ENCODE measurements around the gene HSPA4.
"Not testable (repeated sequence)": the region's sequence is repeated elsewhere in the genome, so short reads cannot be mapped to it uniquely, and the experiment has no call there.

Gene HSPA4

DNA sequence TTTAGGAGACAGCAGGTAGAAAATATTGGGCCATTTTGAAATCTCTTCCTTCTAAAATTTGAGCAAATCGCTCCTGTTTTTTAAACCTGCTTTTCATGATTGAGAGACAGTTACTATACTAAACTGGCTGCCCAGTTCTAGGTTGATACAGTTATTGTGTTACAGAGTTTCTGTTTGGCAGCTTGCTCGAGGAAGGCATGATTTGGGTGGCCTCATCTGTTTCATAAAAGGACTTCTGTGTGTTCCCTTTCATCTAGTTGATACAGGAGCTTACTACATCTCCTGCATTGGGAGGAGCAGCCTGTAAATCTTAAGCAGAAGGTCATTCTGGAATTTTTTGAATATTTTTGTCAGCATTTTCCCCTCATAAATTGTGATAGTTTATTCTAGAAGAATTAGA lies 14.2 kb downstream of the HSPA4 start:
- H3K9me3 ChIP-seq (ENCODE audit: control insufficient read depth, low read length) = no peaks in the 10 kb centered on the region
- peaks cover 66% of the 10 kb centered on the region for H3K36me3 ChIP-seq (ENCODE audit: control insufficient read depth, insufficient read depth, low read length)
- H3K27ac ChIP-seq (ENCODE audit: low read depth, low read length, severe bottlenecking) = no peak overlapping the region
- H3K4me3 ChIP-seq (ENCODE audit: extremely low read depth, insufficient read depth, low read length, poor library complexity, severe bottlenecking) = no peak overlapping the region
- WGBS, 2 experiments (ENCODE audit: insufficient coverage in 2 of 2) = no CpG with 5 or more reads among the region's 2 CpGs
- H3K4me1 ChIP-seq (ENCODE audit: control insufficient read depth, insufficient read depth, low read length, poor library complexity, severe bottlenecking) = no peaks in the 10 kb centered on the region

DNA sequence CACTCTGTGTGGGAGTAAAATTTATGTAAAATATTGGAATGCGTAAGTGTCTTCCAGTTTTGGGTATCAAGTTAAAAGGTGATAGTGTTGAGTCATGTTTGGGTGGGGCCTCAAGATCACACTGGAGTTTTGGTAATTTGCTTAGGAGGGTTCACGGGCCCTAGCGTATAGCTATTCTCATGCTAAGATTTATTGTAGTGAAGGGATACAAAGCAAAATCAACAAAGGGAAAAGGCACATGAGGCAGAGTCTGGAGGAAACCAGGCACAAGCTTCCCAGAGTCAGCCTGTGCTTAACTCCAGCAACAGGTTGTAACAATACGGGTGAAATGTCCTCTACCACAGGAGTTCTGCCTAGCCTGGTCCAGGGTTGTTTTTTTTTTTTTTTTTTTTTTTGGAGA lies 20.2 kb downstream of the HSPA4 start:
- peaks cover 94% of the 10 kb centered on the region for H3K36me3 ChIP-seq (ENCODE audit: control insufficient read depth, insufficient read depth, low read length)
- H3K27ac ChIP-seq (ENCODE audit: low read depth, low read length, severe bottlenecking) = no peak overlapping the region
- 97 to 100% methylated on average over 3 of the region's 4 CpGs for WGBS, 2 experiments (ENCODE audit: insufficient coverage in 2 of 2)

DNA sequence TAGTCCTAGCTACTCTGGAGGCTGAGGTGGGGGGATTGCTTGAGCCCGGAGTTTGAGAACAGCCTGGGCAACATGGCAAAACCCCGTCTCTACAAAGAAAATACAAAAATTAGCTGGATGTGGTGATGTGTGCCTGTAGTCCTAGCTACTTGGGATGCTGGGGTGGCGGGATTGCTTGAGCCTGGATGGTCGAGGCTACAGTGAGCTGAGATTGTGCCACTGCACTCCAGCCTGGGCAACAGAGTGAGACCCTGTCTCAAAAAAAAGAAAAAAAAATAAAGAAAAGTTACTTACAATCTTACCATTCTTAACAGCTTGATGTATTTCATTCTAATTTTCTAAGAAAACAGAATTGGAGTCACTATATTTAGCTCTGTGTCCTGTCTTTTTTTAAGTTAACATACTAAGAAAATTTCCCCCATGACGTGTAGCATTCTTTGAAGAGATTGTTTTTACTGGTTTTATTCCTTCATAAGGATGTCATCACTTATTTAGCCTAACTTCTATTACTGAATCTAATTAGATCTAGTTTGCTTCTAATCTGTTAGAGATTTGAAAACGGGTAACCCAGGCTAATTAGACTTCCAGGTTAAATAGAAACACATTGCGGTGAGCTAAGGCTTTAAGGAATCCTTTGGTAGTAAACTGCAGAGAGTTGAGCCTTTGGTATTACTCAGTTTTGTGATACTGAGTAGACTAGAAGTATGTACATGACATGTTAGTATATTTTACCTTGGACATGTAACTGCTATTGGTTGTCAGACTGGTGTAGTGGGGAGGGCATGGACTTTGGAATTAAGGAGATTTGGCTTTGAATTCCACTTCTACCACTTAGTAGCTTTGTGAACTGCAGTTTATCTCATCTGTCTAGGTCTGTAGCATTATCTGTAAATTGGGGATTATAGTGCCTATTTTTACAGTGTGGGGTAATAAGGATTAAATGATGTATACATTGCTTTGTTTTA lies 24.0 kb downstream of the HSPA4 start:
- no peak overlapping the region for H3K4me3 ChIP-seq (ENCODE audit: extremely low read depth, insufficient read depth, low read length, poor library complexity, severe bottlenecking)
- no peaks in the 10 kb centered on the region for H3K4me1 ChIP-seq (ENCODE audit: control insufficient read depth, insufficient read depth, low read length, poor library complexity, severe bottlenecking)
- no peaks in the 10 kb centered on the region for H3K9me3 ChIP-seq (ENCODE audit: control insufficient read depth, low read length)
- 75 to 80% methylated on average over 4 to 5 of the region's 7 CpGs for WGBS, 2 experiments (ENCODE audit: insufficient coverage in 2 of 2)
- no peak overlapping the region for H3K27ac ChIP-seq (ENCODE audit: low read depth, low read length, severe bottlenecking)
- peaks cover 81% of the 10 kb centered on the region for H3K36me3 ChIP-seq (ENCODE audit: control insufficient read depth, insufficient read depth, low read length)

More for the DNA sequence above, 20.2 kb downstream of the HSPA4 start:
- Histone ChIP-seq H3K9me3 (ENCODE audit: control insufficient read depth, low read length) (no peaks in the 10 kb centered on the region), H3K4me1 (ENCODE audit: control insufficient read depth, insufficient read depth, low read length, poor library complexity, severe bottlenecking) (no peaks in the 10 kb centered on the region), H3K4me3 (ENCODE audit: extremely low read depth, insufficient read depth, low read length, poor library complexity, severe bottlenecking) (no peak overlapping the region)

DNA sequence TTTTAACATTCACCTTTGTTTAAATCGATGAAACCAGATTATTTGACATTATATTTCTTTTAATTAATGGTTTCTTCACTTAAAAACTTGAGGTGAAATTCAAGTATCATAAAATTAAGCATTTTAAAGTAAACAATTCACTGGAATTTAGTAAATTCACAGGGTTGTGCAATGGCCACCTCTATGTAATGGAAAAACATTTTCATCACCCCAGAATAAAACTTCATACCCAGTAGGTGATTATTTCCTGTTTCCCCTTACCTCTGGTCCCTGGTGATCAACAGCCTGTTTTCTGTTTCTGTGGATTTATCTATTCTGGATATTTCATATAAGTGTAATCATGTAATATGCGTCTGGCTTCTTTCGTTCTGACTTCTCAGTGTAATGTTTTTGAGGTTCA lies 27.2 kb downstream of the HSPA4 start:
- no peaks in the 10 kb centered on the region for H3K4me1 ChIP-seq (ENCODE audit: control insufficient read depth, insufficient read depth, low read length, poor library complexity, severe bottlenecking)
- no peak overlapping the region for H3K4me3 ChIP-seq (ENCODE audit: extremely low read depth, insufficient read depth, low read length, poor library complexity, severe bottlenecking)
- no peak overlapping the region for H3K27ac ChIP-seq (ENCODE audit: low read depth, low read length, severe bottlenecking)
- no CpG with 5 or more reads among the region's 3 CpGs for WGBS, 2 experiments (ENCODE audit: insufficient coverage in 2 of 2)
- peaks cover 79% of the 10 kb centered on the region for H3K36me3 ChIP-seq (ENCODE audit: control insufficient read depth, insufficient read depth, low read length)
- no peaks in the 10 kb centered on the region for H3K9me3 ChIP-seq (ENCODE audit: control insufficient read depth, low read length)

DNA sequence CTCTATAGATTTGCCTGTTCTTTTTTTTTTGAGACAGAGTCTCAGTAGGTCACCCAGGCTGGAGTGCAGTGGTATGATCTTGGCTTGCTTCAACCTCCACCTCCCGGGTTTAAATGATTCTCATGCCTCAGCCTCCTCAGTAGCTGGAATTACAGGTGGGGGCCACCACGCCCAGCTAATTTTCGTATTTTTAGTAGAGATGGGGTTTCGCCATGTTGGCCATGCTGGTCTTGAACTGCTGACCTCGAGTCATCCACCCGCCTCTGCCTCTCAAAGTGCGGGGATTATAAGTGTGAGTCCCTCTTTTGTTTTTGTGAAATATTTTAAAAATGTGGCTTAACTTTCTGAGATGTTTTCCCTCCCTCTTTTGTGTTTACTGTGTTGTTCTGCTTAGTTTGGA lies 29.2 kb downstream of the HSPA4 start:
- Histone ChIP-seq H3K36me3 (ENCODE audit: control insufficient read depth, insufficient read depth, low read length) (peaks cover 78% of the 10 kb centered on the region), H3K9me3 (ENCODE audit: control insufficient read depth, low read length) (no peaks in the 10 kb centered on the region), H3K27ac (ENCODE audit: low read depth, low read length, severe bottlenecking) (no peak overlapping the region), H3K4me3 (ENCODE audit: extremely low read depth, insufficient read depth, low read length, poor library complexity, severe bottlenecking) (no peak overlapping the region), H3K4me1 (ENCODE audit: control insufficient read depth, insufficient read depth, low read length, poor library complexity, severe bottlenecking) (no peaks in the 10 kb centered on the region)
- 83 to 96% methylated on average over 5 to 7 of the region's 7 CpGs for WGBS, 2 experiments (ENCODE audit: insufficient coverage in 2 of 2)

DNA sequence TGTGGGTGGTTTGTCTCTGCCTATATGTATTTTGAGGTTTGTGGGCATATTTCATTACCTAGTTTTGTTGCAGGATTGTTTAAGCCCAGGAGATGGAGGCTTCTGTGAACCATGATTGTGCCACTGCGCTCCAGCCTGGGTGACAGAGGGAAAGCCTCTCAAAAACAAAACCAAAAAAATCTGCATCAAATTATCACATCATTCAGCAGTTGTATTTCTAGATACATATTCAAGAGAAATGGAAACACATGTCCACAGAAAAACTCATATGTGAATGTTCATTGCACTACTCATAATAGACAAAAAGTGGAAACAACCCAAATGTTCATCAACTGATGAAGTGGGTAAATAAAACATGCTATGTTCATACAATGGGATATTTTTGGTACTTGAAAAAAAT lies 29.9 kb downstream of the HSPA4 start:
- H3K9me3 ChIP-seq (ENCODE audit: control insufficient read depth, low read length) = no peaks in the 10 kb centered on the region
- no peak overlapping the region for H3K27ac ChIP-seq (ENCODE audit: low read depth, low read length, severe bottlenecking)
- peaks cover 79% of the 10 kb centered on the region for H3K36me3 ChIP-seq (ENCODE audit: control insufficient read depth, insufficient read depth, low read length)
- H3K4me1 ChIP-seq (ENCODE audit: control insufficient read depth, insufficient read depth, low read length, poor library complexity, severe bottlenecking) = no peaks in the 10 kb centered on the region
- no CpG with 5 or more reads among the region's 1 CpG for WGBS, 2 experiments (ENCODE audit: insufficient coverage in 2 of 2)
- no peak overlapping the region for H3K4me3 ChIP-seq (ENCODE audit: extremely low read depth, insufficient read depth, low read length, poor library complexity, severe bottlenecking)

DNA sequence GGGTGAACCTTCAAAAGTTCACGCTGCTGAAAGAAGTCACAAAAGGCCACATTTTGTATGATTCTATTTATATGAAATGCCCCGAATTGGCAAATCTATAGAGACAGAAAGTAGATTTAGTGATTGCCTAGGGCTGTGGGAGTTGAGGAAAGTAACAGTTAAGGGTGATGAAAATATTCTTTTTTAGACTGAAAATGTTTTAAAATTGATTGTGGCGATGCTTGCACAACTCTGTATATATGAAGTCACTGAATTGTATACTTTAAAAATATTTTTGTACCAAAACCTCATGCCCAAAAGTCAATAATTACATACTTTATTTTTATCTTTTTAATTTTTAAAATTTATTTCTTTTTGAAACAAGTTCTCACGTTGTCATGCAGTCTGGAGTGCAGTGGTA lies 30.3 kb downstream of the HSPA4 start:
- no peaks in the 10 kb centered on the region for H3K4me1 ChIP-seq (ENCODE audit: control insufficient read depth, insufficient read depth, low read length, poor library complexity, severe bottlenecking)
- WGBS, 2 experiments (ENCODE audit: insufficient coverage in 2 of 2) = 100% methylated on average over 1 of the region's 4 CpGs; no CpG with 5 or more reads in 1 of the 2 experiments
- H3K27ac ChIP-seq (ENCODE audit: low read depth, low read length, severe bottlenecking) = no peak overlapping the region
- no peak overlapping the region for H3K4me3 ChIP-seq (ENCODE audit: extremely low read depth, insufficient read depth, low read length, poor library complexity, severe bottlenecking)
- H3K9me3 ChIP-seq (ENCODE audit: control insufficient read depth, low read length) = no peaks in the 10 kb centered on the region
- H3K36me3 ChIP-seq (ENCODE audit: control insufficient read depth, insufficient read depth, low read length) = peaks cover 81% of the 10 kb centered on the region

DNA sequence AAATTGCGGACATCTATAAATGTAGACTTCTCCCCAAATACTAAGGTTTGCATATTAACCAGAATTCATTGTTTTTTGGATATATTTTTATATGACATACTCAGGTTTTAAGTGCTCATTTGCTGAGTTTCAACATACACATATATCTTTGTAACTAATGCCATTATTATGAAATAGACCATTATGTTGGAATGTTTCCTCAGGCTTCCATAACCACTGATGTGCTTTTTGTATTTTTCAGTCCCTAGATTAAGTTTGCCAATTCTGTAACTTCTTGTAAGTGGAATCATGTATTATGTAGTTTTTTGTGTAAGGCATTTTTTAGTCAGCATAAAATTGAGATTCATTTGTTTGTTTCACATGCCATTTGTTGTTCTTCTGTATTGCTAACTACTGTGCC lies 32.1 kb downstream of the HSPA4 start:
- whole genome bisulfite sequencing, 2 experiments (ENCODE audit: insufficient coverage in 2 of 2) = no CpG with 5 or more reads among the region's 1 CpG
- Histone ChIP-seq H3K4me1 (ENCODE audit: control insufficient read depth, insufficient read depth, low read length, poor library complexity, severe bottlenecking) (no peaks in the 10 kb centered on the region), H3K27ac (ENCODE audit: low read depth, low read length, severe bottlenecking) (no peak overlapping the region), H3K9me3 (ENCODE audit: control insufficient read depth, low read length) (no peaks in the 10 kb centered on the region), H3K36me3 (ENCODE audit: control insufficient read depth, insufficient read depth, low read length) (peaks cover 80% of the 10 kb centered on the region), H3K4me3 (ENCODE audit: extremely low read depth, insufficient read depth, low read length, poor library complexity, severe bottlenecking) (no peak overlapping the region)

DNA sequence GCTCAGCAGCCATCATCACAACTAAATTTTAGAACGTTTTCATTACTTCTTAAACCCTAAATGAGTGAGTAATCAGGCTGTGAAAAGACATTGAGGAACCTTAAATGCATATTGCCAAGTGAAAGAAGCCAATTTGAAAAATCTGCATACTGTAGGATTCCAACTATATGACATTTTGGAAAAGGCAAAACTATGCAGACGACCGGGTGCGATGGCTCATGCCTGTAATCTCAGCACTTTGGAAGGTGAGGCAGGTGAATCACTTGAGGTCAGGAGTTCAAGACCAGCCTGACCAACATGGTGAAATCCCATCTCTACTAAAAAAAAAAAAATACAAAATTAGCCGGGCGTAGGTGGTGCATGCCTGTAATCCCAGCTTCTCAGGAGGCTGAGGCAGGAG lies 33.4 kb downstream of the HSPA4 start:
- H3K9me3 ChIP-seq (ENCODE audit: control insufficient read depth, low read length); H3K4me3 ChIP-seq (ENCODE audit: extremely low read depth, insufficient read depth, low read length, poor library complexity, severe bottlenecking); H3K27ac ChIP-seq (ENCODE audit: low read depth, low read length, severe bottlenecking); H3K4me1 ChIP-seq (ENCODE audit: control insufficient read depth, insufficient read depth, low read length, poor library complexity, severe bottlenecking): not testable (repeated sequence)
- peaks cover 85% of the 10 kb centered on the region for H3K36me3 ChIP-seq (ENCODE audit: control insufficient read depth, insufficient read depth, low read length)
- WGBS, 2 experiments (ENCODE audit: insufficient coverage in 2 of 2) = 95 to 100% methylated on average over 5 of the region's 6 CpGs

DNA sequence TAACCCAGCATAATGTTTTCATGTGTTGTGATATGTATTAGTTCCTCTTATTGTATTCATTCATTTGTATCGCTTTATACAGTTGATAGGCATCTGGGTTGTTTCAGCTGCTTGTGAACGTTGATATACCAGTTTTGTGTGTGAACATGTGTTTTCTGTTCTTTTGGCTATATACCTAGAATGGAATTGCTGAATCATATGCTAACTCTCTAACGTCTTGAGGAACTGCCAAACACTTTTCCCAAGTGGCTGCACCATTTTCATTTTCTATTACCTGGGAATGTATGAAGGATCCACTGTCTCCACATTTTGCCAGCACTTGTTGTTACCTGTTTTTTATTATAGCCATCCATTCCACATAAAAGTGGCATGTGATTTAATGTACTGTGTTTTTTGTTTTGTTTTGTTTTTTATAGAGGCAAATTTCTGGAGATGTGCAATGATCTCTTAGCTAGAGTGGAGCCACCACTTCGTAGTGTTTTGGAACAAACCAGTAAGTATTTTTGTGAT lies 34.6 kb downstream of the HSPA4 start:
- Histone ChIP-seq H3K4me1 (ENCODE audit: control insufficient read depth, insufficient read depth, low read length, poor library complexity, severe bottlenecking) (no peaks in the 10 kb centered on the region), H3K36me3 (ENCODE audit: control insufficient read depth, insufficient read depth, low read length) (peaks cover 86% of the 10 kb centered on the region), H3K9me3 (ENCODE audit: control insufficient read depth, low read length) (no peaks in the 10 kb centered on the region), H3K4me3 (ENCODE audit: extremely low read depth, insufficient read depth, low read length, poor library complexity, severe bottlenecking) (no peak overlapping the region), H3K27ac (ENCODE audit: low read depth, low read length, severe bottlenecking) (no peak overlapping the region)
- 100% methylated on average over 1 of the region's 4 CpGs for WGBS, 2 experiments (ENCODE audit: insufficient coverage in 2 of 2)

DNA sequence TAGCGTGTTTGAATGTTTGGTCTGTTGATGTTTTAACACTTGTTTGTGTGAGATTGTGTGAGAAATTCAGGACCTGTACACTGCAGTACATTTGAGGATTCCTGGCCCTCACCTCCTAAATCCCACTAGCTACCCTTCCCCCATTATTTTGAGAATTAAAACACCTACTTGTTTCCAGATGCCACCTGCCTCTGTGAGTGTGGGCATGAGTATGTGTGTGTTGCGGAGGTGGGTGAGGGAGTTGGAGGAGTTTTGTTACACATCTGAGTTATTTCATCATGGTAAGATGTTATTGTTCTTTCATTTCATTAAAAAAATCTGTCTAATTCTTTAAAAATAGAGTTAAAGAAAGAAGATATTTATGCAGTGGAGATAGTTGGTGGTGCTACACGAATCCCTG lies 36.3 kb downstream of the HSPA4 start:
- Histone ChIP-seq H3K9me3 (ENCODE audit: control insufficient read depth, low read length) (no peaks in the 10 kb centered on the region), H3K4me3 (ENCODE audit: extremely low read depth, insufficient read depth, low read length, poor library complexity, severe bottlenecking) (no peak overlapping the region), H3K36me3 (ENCODE audit: control insufficient read depth, insufficient read depth, low read length) (peaks cover 89% of the 10 kb centered on the region), H3K27ac (ENCODE audit: low read depth, low read length, severe bottlenecking) (no peak overlapping the region), H3K4me1 (ENCODE audit: control insufficient read depth, insufficient read depth, low read length, poor library complexity, severe bottlenecking) (no peaks in the 10 kb centered on the region)
- WGBS, 2 experiments (ENCODE audit: insufficient coverage in 2 of 2) = 100% methylated on average over 1 of the region's 3 CpGs; no CpG with 5 or more reads in 1 of the 2 experiments
